ENCODE results near the gene FILIP1L.

The FILIP1L gene

DNA sequence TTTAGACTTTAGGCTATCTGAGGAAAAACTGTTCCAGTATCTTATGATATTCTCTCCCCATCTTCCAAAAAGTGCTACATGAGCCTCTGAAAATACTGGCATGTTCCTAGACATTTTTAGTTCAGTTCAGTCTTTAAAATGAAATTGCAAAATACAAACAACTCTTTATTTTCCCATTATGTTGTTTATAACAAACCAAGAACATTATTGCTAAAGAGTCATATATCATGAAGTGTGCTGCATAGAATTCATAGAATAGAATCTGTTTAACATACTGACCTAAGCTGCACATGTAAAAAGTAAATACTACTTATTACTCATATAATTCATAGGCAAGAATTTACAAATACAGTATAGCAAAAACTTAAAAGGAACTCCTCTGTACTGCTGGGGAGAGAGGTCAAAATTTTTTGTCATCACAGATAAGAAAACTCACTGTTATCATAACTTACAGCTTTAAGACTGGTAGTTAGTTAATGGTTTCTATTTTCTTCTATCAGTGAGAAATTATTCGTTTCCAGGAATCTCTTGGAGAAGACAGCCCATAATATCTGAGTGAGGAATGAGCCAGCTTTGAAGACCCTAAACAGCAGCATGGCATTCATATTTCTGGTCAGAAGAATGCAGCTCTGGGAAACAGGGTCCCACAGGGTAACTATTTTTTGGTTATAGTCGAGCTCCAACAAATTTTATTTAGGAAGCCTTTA lies 32.2 kb downstream of the FILIP1L start:
- H3K4me3 ChIP-seq (ENCODE audit: low read depth, low read length), result no peak overlapping the region
- in situ Hi-C loops (cut with HindIII; ENCODE audit: low sequenced_read_pairs), result no loop called here
- no peak for DNase-seq (ENCODE audit: low read depth, low spot score)
- TF ChIP-seq, protein P1, sequence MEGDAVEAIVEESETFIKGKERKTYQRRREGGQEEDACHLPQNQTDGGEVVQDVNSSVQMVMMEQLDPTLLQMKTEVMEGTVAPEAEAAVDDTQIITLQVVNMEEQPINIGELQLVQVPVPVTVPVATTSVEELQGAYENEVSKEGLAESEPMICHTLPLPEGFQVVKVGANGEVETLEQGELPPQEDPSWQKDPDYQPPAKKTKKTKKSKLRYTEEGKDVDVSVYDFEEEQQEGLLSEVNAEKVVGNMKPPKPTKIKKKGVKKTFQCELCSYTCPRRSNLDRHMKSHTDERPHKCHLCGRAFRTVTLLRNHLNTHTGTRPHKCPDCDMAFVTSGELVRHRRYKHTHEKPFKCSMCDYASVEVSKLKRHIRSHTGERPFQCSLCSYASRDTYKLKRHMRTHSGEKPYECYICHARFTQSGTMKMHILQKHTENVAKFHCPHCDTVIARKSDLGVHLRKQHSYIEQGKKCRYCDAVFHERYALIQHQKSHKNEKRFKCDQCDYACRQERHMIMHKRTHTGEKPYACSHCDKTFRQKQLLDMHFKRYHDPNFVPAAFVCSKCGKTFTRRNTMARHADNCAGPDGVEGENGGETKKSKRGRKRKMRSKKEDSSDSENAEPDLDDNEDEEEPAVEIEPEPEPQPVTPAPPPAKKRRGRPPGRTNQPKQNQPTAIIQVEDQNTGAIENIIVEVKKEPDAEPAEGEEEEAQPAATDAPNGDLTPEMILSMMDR (IDR thresholded peaks at IDR 0.05; ENCODE audit: low read depth, low read length), result no peak

DNA sequence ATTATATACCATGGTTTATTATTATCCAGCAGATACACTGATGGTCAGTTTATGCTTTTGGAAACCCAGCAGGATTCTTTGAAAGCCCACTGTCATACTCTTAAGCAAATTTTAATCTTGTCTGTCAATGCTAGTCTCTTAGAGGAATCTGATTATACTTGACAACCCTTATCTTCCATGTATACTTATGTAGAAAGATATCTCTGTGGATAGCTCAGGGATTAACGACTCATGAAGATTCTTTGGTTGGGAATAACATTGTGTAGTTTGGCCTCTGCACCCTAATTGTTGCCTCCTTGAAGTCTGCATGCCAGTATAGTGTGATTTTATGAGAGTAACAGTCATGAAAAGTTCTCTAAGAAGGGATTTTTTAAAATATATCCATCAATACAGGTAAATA lies 33.0 kb downstream of the FILIP1L start:
- no peak overlapping the region for H3K4me3 ChIP-seq (ENCODE audit: low read depth, low read length)
- in situ Hi-C loops (cut with HindIII; ENCODE audit: low sequenced_read_pairs), result no loop called here
- TF ChIP-seq, protein P1 (IDR thresholded peaks at IDR 0.05; ENCODE audit: low read depth, low read length), result no peak
- DNase-seq (ENCODE audit: low read depth, low spot score), result no peak

DNA sequence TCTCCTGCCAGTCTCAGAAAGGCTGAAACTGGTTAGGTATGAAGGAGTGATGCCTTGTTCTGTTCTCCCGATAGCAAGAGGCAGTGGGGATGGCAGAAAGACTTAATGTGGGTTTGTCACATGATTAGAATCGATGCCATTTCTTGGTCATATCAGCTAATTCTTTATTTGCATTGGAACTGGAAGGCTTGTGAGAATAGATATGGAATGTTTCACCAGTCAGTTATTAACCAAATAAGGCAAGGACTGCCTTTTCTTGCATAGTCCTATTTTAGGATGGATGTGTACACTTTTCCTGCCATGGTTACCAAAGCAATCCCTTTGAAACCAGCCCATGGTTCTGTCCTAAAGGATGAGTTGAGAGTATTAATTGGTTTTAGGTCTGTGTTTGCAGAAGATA lies 33.7 kb downstream of the FILIP1L start:
- no peak for DNase-seq (ENCODE audit: low read depth, low spot score)
- no peak overlapping the region for H3K4me3 ChIP-seq (ENCODE audit: low read depth, low read length)
- TF ChIP-seq, protein P1 (IDR thresholded peaks at IDR 0.05; ENCODE audit: low read depth, low read length), result no peak
- in situ Hi-C loops (cut with HindIII; ENCODE audit: low sequenced_read_pairs), result no loop called here

DNA sequence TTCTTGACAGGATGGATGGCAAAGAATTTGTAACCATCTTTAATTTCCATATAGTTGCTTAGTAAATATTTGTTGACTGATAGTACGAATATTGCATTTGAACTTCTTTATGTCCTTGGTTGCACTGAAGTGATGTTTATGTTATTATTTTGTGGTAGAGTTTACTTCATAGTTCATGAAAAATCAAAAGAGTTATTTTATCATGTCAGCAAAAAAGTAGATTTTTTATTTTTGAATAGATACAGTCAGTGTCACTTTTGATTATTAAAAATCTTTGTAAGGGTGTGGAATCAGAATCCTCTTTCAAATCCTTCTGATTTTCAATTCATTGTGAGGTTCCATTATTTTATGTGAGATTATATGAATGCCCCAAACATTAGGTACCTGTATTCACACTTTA lies 35.0 kb downstream of the FILIP1L start:
- in situ Hi-C loops (cut with HindIII; ENCODE audit: low sequenced_read_pairs), result no loop called here
- DNase-seq (ENCODE audit: low read depth, low spot score), result no peak
- TF ChIP-seq, protein P1 (IDR thresholded peaks at IDR 0.05; ENCODE audit: low read depth, low read length), result no peak
- no peak overlapping the region for H3K4me3 ChIP-seq (ENCODE audit: low read depth, low read length)

DNA sequence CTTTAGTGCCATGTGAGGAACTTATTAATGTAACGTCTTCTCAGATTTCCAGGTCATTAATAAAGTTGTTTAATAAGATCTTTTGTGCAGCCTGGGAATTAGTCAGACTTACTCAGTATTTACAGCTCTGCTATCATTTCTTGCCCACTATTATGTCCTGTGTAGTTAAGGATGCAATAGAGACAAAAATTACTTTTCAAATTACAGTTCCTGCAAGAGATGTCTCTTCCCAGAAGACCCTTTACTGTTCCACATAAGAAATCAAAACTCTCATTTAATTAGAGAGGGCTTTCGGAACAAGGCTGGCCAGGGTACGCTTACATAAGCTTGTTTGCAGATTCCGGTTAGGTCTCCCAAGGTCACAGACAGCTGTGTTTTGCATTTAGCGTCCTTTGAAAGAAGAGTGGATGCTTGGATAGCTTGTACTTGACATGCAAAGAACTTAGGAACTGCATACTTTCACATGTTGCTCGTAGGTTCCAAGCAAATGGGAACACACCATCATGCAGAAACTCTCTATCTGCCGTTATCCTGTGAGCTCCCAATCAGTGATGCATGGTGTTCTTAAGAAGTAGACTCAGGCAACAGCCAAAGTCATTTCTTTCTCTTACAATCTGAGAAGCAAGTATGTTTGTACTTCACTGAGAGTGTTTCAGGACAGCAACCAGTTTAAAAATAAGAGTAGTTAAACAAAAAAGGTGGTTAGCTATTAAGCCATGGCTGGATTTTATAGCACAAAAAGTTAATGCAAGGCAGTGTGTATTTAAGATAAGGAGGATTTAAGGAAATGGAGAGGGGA lies 37.4 kb downstream of the FILIP1L start:
- in situ Hi-C loops (cut with HindIII; ENCODE audit: low sequenced_read_pairs), result no loop called here
- DNase-seq (ENCODE audit: low read depth, low spot score), result no peak
- H3K4me3 ChIP-seq (ENCODE audit: low read depth, low read length), result no peak overlapping the region
- TF ChIP-seq, protein P1 (IDR thresholded peaks at IDR 0.05; ENCODE audit: low read depth, low read length), result no peak

DNA sequence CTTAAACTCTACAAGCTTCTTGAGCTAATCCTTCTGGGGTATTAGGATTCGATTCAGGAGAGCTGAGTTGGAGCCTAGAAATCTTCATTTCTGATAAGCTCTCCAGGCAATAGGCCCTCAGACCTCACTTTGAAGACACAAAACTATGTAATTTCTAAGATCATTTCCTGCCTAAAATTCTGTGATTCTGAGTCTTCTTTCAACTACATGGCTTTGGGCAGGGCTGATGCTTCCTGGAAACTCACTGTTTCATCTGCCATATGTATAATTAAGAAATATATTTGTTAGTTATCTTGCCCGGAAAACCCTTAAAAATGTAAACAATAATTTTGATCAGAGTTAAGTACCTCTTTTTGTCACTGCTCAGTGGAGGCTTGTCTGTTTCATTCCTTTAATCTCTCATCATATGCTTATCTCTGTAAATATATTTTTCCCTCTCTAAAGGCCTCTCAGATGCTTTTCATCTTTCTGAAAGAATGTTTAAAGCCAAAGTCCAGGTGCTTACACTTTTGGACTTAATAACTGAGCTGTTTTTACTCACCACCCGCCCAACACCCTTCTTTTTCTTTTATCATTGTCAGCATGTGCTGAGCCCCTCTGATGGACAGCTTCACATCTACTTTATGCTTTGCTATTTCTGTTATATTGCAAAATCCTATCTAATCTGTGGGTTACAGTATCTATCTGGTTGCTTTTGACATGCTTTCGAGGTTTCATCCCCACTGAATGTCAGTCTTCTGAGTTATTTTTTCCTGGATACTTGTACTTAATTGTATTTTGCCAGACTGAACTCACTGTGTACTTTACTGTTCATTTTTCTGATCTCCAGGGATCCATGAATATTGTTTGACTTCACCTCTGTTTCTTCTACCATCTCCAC lies 38.2 kb downstream of the FILIP1L start:
- no peak overlapping the region for H3K4me3 ChIP-seq (ENCODE audit: low read depth, low read length)
- in situ Hi-C loops (cut with HindIII; ENCODE audit: low sequenced_read_pairs), result no loop called here
- TF ChIP-seq, protein P1 (IDR thresholded peaks at IDR 0.05; ENCODE audit: low read depth, low read length), result no peak
- no peak for DNase-seq (ENCODE audit: low read depth, low spot score)
